GM18868 (cell line): ENCODE measurements around the gene ANO4.
A peak's percentile ranks its signal among the peaks of the same experiment; 100 is the strongest.
"Not testable (repeated sequence)": the region's sequence is repeated elsewhere in the genome, so short reads cannot be mapped to it uniquely, and the experiment has no call there.

Experiments used
- ATAC-seq: cut with Tn5 transposase; IDR thresholded peaks from one replicate; pipeline ENCODE4 v1.9.1; 2021; ENCODE audit warnings: mild to moderate bottlenecking, moderate library complexity; ENCODE audit not compliant: unreplicated experiment

ANO4 gene

GRCh38 chr12:100987552-100988521, 193.3 kb downstream of the ANO4 start:
- ATAC-seq: peak; percentile 97

- ATAC-seq: not testable (repeated sequence)
Measured at GRCh38 chr12:100989509-100989908, 194.9 kb downstream of the ANO4 start.

GRCh38 chr12:100991102-100991501, 196.5 kb downstream of the ANO4 start:
- no peak for ATAC-seq

- ATAC-seq: no peak
Measured at GRCh38 chr12:100992194-100992593, 197.6 kb downstream of the ANO4 start.

GRCh38 chr12:100993916-100994450, 199.4 kb downstream of the ANO4 start:
- ATAC-seq: no peak

- ATAC-seq: peak; percentile 84
Measured at GRCh38 chr12:100995201-100995600, 200.6 kb downstream of the ANO4 start.

- ATAC-seq: peak; percentile 86
Measured at GRCh38 chr12:100995771-100996170, 201.2 kb downstream of the ANO4 start.

- peak; percentile 92 for ATAC-seq
Measured at GRCh38 chr12:101001669-101002068, 207.1 kb downstream of the ANO4 start.

GRCh38 chr12:101002696-101003419, 208.3 kb downstream of the ANO4 start:
- no peak for ATAC-seq

GRCh38 chr12:101004898-101005297, 210.3 kb downstream of the ANO4 start:
- no peak for ATAC-seq

GRCh38 chr12:101009274-101009673, 214.7 kb downstream of the ANO4 start:
- ATAC-seq: no peak

GRCh38 chr12:101010896-101011295, 216.3 kb downstream of the ANO4 start:
- no peak for ATAC-seq

GRCh38 chr12:101013993-101014392, 219.4 kb downstream of the ANO4 start:
- ATAC-seq: no peak

GRCh38 chr12:101015044-101015443, 220.5 kb downstream of the ANO4 start:
- no peak for ATAC-seq

GRCh38 chr12:101018540-101018939, 224.0 kb downstream of the ANO4 start:
- no peak for ATAC-seq

- ATAC-seq: no peak
Measured at GRCh38 chr12:101019201-101019600, 224.6 kb downstream of the ANO4 start.

- no peak for ATAC-seq
Measured at GRCh38 chr12:101019667-101020066, 225.1 kb downstream of the ANO4 start.

- ATAC-seq: no peak
Measured at GRCh38 chr12:101021442-101021841, 226.9 kb downstream of the ANO4 start.

- ATAC-seq: no peak
Measured at GRCh38 chr12:101021911-101022388, 227.4 kb downstream of the ANO4 start.

- ATAC-seq: no peak
Measured at GRCh38 chr12:101027200-101027599, 232.6 kb downstream of the ANO4 start.

- ATAC-seq: no peak
Measured at GRCh38 chr12:101027816-101028215, 233.2 kb downstream of the ANO4 start.
